DMS53 treated with DMSO at 0.1 percent for 48 hours (cell line): ENCODE measurements around the gene MCOLN2.
"Not testable (repeated sequence)": the region's sequence is repeated elsewhere in the genome, so short reads cannot be mapped to it uniquely, and the experiment has no call there.

ENCODE experiments used
- DNase-seq: peaks from one replicate; lab custom pipeline; 2025; ENCODE audit not compliant: unreplicated experiment; lab: John Stamatoyannopoulos, UW

Gene MCOLN2

GRCh38 chr1:84902727-84903126 lies 94.2 kb downstream of the MCOLN2 start:
- DNase-seq, result not testable (repeated sequence)

DNA sequence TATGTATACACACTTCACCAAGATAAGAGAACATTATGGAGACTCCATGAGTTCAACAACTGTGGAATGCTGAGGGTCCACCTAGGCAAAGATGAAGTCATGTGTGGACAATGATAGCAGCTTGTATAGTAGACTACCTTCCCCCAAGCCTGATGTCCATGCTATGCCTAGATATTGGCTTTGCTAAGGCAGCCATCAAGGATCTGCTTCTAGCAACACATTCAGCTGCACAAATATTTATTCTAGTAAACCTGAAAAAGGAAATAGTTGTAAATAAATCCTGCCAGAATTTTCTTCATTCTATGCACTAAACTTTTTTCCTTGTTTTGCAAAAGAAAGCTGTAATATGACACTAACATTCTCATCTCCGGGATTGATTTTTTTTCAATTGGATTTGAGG lies 96.9 kb downstream of the MCOLN2 start:
- DNase-seq, result peak; percentile 82

- DNase-seq, result no peak
Observed at GRCh38 chr1:84896279-84896678, 100.6 kb downstream of the MCOLN2 start.

- no peak for DNase-seq
Observed at GRCh38 chr1:84892705-84893618, 104.0 kb downstream of the MCOLN2 start, which contains the start of gene LPAR3. Gene LPAR3, minus strand, starts transcription at chr1:84893206. Its CDS starts 27,086 bp downstream, at chr1:84866120.

DNA sequence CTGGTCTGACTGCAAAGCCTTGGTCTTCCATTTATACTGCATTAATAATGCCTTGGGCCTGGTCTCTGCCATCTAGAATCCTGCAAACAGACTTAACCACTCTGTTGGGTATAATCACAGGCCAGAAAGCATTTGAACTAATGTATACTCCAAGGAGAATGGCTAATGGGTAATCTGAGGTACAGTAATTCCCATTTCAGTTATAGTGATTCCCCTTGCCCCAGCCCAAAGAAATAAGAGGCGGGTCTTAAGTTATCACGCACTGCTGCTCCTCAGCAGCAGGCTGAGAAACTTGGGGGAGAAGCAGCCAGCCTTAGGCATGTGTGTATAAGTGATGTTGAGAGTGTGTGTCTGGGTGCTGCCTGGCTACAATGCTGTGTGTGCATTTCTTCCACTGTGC lies 106.3 kb downstream of the MCOLN2 start:
- DNase-seq, result no peak

DNA sequence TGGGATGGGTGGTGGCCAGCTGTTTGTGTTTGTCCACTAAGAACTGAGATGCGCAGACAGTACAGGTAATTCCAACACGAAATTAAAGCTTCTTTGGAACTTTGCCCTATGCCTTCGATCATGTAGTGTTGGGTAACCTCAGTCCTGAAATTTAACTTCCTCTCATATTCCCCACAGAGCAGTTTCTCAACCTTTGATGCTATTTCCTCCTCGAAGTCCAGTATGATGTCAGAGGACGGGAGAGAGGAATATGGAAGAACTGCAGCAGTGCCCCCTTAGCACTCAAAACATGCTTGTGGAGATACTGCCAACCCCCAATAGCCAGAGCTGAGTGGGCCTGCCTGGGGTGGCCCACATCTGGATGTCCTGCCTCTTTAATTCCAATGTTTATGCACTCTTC lies 107.5 kb downstream of the MCOLN2 start:
- no peak for DNase-seq

DNA sequence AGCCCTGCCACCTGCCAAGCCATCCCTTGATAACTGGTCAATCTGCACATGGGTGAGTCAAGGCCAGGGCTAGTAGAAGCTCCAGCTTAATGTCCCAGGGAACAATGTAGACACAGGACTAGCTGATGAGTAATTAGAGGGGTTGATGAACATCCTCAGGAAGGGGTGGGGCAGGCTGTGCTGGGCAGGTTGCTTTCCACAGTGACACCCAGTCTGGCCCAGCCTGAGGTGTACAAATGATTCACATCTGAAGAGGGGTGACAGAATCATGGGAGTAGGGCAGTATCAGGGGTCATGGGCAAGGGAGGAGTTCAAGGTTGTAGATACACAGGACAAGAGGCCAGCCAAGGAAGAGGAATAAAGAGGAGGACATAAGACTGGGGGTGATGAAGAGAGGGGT lies 108.2 kb downstream of the MCOLN2 start:
- DNase-seq, result no peak

GRCh38 chr1:84887261-84887934 lies 109.5 kb downstream of the MCOLN2 start:
- no peak for DNase-seq

GRCh38 chr1:84885469-84885868 lies 111.4 kb downstream of the MCOLN2 start:
- DNase-seq, result no peak

DNA sequence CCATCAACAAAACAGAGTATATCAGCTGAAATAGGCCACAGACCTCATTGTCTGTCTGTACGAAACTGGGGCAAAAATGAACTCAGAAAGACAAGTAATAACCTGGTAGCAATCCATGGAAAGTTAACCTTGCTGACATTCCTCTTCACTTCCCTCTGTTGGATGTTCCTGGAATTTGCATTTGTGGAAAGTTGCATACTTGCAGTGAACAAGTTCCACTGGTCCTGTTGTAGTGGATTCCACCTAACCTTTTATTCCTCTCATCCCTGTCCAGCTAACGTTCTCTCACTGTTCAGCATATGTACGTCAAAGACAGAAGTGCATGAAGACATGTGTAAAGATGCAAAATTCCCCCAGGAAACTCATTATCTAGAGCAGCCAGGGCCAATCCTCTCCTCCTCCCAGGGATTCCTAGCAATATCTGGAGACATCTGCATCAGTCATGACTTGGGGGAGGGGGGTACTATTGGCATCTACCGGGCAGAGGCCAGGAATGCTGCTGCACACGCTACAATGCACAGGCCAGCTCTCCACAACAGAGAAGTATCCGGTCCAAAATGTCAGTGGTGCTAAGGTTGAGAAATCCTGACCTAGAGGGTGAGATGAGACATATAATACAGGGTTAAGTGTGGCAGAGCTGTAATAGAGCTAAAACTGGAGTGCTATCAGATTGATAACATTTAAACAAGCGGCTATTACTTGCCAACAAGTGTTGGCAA lies 112.1 kb downstream of the MCOLN2 start:
- no peak for DNase-seq

DNA sequence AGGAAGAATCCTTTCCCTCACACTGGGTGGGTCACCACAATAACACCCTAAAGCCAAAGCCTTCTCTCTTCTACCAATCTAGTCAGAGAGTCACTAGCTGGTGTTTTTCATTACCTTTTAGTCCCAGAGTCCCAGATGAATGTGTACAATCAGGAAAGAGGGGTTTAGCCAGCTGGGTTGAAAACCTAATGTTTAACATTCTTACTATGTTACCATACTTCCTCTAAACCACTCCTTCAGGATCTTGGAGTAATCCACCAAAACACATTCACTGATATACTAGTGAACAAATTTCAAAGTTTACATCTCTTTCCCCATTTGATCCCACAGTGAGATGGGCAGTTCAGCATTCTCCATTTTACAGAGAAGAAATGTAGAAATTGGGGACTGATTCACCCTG lies 113.6 kb downstream of the MCOLN2 start:
- no peak for DNase-seq

GRCh38 chr1:84877592-84877991 lies 119.3 kb downstream of the MCOLN2 start:
- DNase-seq, result no peak

GRCh38 chr1:84876353-84876752 lies 120.6 kb downstream of the MCOLN2 start:
- DNase-seq, result no peak
